ENCODE results near the gene ATP11C.
"Not testable (repeated sequence)": the region's sequence is repeated elsewhere in the genome, so short reads cannot be mapped to it uniquely, and the experiment has no call there.

The ATP11C gene

GRCh38 chrX:139702658-139703057 is 230.2 kb downstream of the ATP11C start:
- DNase-seq, result no peak

GRCh38 chrX:139692908-139693307 is 239.9 kb downstream of the ATP11C start:
- no peak for DNase-seq

GRCh38 chrX:139692506-139692849 is 240.4 kb downstream of the ATP11C start:
- no peak for DNase-seq

- no peak for DNase-seq
Observed at GRCh38 chrX:139691843-139692505, 240.9 kb downstream of the ATP11C start.

GRCh38 chrX:139691493-139691842 is 241.4 kb downstream of the ATP11C start:
- DNase-seq, result no peak

GRCh38 chrX:139685175-139685574 is 247.7 kb downstream of the ATP11C start:
- not testable (repeated sequence) for DNase-seq

- no peak for DNase-seq
Observed at GRCh38 chrX:139680356-139680755, 252.5 kb downstream of the ATP11C start.
